ENCODE data around the gene DMD.
"Not testable (repeated sequence)": the region's sequence is repeated elsewhere in the genome, so short reads cannot be mapped to it uniquely, and the experiment has no call there.

DMD gene

DNA sequence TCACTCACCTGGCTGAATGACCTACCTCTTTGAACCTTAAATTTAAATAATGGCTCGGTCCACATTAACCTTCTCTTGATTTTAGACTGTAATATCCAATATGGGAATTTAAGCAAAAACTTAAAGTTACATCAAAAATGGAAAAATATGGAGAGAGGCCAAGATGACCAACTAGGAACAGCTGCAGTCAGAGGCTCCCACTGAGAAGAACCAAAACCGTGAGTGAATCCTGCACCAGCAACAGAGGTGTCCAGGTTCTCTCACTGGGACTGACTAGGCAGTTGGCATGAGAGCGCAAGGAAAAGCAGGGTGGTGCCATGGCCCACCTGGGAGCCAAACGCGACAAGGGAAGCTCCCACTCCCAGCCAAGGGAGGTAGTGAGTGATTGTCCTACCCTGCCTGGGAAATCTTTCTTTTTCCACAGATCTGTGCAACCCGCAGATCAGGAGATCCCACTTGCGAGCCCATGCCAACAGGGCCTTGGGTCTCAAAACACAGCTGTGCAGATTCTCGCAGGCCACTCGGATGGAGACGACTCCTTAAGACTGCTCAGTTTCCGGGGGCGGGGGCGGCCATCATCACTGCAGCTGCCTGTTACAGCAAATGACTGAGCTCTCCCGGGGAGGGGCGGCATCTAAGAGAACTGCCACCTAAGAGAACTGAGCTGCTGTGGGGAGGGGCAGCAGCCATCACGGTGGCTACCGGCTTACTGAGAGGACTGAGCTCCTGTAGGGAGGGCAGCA is 343.4 kb downstream of the DMD start:
- in situ Hi-C loops (cut with MboI; ENCODE audit: low sequenced_read_pairs) = no loop called here

DNA sequence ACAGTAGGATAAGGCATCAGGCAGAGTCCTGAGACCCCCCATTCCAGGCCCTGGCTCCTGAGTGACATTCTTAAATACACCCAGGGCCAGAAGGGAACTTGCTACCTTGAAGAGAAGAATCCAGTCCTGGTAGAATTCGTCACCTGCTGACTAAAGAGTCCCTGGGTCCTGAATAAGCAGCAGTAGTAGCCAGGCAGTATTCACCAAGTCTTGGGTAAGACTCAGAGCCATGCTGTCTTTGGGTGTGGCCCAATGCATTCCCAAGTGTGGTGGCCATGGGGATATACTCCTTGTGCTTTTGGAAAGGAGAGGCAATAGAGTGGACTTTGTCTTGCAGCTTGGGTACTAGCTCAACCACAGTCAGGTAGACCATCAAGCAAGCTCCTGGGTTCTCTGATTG is 359.1 kb downstream of the DMD start:
- in situ Hi-C loops (cut with MboI; ENCODE audit: low sequenced_read_pairs) = no loop called here

- in situ Hi-C loops (cut with MboI; ENCODE audit: low sequenced_read_pairs) = no loop called here
These were observed 359.8 kb downstream of the DMD start for GRCh38 chrX:32851556-32851955.

DNA sequence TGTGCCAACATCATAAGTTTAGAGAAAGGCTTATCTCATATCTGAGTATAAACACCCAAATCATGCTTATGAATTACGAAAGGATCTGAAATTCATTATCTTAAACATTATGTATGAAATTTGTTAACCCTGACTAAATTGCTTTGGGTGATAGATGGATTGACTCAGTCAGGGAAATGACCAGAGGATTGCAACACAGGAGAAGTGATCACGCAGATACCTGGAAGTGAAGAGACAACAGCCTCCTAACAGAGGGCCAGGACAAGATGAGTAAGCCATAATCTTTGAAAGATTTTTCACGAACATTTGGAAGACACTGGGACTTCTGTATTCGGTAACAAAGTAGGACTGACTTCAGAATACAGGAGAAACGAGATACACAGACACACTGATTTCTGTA is 363.4 kb downstream of the DMD start:
- in situ Hi-C loops (cut with MboI; ENCODE audit: low sequenced_read_pairs) = no loop called here

DNA sequence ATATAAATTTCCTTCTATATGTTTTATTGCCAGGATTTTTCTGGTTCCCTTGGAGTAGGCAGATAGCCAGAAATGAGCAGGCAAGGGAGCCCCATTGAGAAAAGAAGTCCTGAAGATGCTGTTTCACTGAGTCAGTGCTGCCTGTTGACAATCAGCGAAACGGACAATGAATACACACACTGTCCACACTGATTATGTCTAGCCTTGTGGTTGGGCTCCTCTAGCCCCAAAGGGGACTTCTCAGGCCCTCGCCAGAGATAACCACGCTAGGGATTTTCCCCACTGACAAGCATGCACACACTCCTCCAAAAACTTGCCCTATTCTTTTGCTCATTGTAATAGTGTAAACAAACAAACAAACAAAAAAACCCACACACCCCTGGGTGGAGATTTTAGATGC is 369.3 kb downstream of the DMD start:
- in situ Hi-C loops (cut with MboI; ENCODE audit: low sequenced_read_pairs) = no loop called here

DNA sequence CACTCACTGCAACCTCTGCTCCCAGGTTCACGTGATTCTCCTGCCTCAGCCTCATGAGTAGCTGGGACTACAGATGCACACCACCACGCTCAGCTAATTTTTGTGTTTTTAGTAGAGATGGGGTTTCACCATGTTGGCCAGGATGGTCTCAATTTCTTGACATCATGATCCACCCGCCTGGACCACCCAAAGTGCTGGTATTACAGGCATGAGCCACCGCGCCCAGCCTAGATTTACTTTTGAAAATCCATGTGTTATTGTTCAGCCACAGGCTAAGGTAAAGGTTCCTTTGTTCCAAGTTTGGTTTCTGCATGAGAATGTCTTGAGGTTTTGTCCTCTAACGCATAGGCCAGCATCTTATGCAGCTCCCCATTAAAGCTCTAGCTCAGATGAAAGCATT is 371.6 kb downstream of the DMD start:
- in situ Hi-C loops (cut with MboI; ENCODE audit: low sequenced_read_pairs) = no loop called here

GRCh38 chrX:32825009-32825408 is 386.3 kb downstream of the DMD start:
- in situ Hi-C loops (cut with MboI; ENCODE audit: low sequenced_read_pairs) = no loop called here

GRCh38 chrX:32804034-32804433 is 407.3 kb downstream of the DMD start:
- in situ Hi-C loops (cut with MboI; ENCODE audit: low sequenced_read_pairs) = no loop called here

GRCh38 chrX:32798990-32799389 is 412.4 kb downstream of the DMD start:
- in situ Hi-C loops (cut with MboI; ENCODE audit: low sequenced_read_pairs) = no loop called here

GRCh38 chrX:32788936-32789335 is 422.4 kb downstream of the DMD start:
- in situ Hi-C loops (cut with MboI; ENCODE audit: low sequenced_read_pairs) = no loop called here

GRCh38 chrX:32780109-32780508 is 431.2 kb downstream of the DMD start:
- in situ Hi-C loops (cut with MboI; ENCODE audit: low sequenced_read_pairs) = no loop called here

GRCh38 chrX:32778965-32779364 is 432.4 kb downstream of the DMD start:
- in situ Hi-C loops (cut with MboI; ENCODE audit: low sequenced_read_pairs) = no loop called here

- in situ Hi-C loops (cut with MboI; ENCODE audit: low sequenced_read_pairs) = no loop called here
These were observed 436.4 kb downstream of the DMD start for GRCh38 chrX:32774966-32775365.

DNA sequence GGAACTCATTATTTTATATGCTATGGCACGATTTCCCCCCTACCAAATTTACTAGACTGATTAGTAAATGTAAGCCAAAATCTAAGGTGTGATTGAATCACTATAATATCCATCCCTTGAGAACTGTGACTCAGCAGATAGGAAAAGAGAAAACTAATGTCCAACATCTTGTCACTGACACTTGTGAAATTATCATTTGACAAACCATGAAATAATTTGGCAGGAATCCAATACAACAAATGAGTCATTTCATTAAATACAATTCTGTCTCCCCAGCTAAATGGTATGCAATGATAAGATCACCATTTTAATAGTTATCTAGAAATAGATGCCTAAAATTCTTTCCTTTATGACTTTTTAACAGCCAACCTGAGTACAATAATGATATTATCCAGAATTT is 462.3 kb downstream of the DMD start:
- in situ Hi-C loops (cut with MboI; ENCODE audit: low sequenced_read_pairs) = no loop called here

GRCh38 chrX:32745323-32745722 is 466.0 kb downstream of the DMD start:
- in situ Hi-C loops (cut with MboI; ENCODE audit: low sequenced_read_pairs) = no loop called here

GRCh38 chrX:32744921-32745320 is 466.4 kb downstream of the DMD start:
- in situ Hi-C loops (cut with MboI; ENCODE audit: low sequenced_read_pairs) = no loop called here

- in situ Hi-C loops (cut with MboI; ENCODE audit: low sequenced_read_pairs) = no loop called here
These were observed 469.4 kb downstream of the DMD start for GRCh38 chrX:32741910-32742309.

GRCh38 chrX:32708542-32708941 is 502.8 kb downstream of the DMD start:
- in situ Hi-C loops (cut with MboI; ENCODE audit: low sequenced_read_pairs) = no loop called here

DNA sequence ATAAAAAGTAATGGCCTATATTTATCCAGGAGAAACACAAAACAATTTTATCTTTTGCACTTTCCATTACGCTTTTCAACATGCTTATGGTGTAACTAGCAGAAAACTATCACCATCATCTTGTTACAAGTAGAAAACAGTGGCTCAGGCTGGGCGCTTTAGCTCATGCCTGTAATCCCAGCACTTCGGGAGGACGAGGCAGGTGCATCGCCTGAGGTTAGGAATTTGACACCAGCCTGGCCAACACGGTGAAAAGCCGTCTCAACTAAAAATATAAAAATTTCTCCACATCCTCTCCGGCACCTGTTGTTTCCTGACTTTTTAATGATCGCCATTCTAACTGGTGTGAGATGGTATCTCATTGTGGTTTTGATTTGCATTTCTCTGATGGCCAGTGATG is 506.0 kb downstream of the DMD start:
- in situ Hi-C loops (cut with MboI; ENCODE audit: low sequenced_read_pairs) = not testable (repeated sequence)

- in situ Hi-C loops (cut with MboI; ENCODE audit: low sequenced_read_pairs) = no loop called here
These were observed 524.0 kb downstream of the DMD start for GRCh38 chrX:32687379-32687778.

DNA sequence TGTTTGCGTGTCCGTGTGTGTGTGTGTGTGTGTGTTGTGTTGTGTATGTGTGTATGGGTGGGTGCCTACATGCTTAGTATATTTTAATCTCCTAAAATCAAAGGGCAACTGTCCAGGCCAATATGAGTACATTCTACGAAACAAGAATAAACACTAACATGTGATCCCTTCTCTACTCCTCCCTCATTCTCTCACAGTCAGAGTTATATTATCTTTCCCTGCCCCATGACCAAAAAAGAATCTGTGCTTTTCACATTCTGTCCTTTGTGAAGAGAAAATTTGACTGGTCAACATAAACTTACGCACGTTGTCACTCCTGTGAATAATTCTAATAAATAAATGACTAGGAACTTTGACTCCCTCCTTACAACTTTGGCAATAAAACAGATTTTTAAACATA is 532.9 kb downstream of the DMD start:
- in situ Hi-C loops (cut with MboI; ENCODE audit: low sequenced_read_pairs) = no loop called here

DNA sequence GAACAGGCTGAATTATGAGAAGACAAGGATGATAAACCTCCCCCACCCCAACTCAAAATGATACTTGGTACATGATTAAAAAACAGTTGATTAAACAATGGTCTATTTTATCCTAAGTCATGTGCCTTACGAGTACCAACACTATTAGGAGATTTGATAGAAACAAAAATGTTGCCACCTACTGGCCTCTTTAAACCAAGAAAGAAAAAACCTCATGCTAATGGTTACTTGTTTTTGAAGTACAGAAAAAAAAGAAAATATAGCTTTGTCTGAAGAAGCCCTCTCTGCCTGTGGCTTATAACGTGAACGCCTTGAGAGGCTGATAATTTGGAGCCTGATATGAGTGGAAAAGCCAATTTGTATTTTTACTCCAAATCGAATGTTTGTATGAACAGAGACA is 538.2 kb downstream of the DMD start:
- in situ Hi-C loops (cut with MboI; ENCODE audit: low sequenced_read_pairs) = no loop called here

DNA sequence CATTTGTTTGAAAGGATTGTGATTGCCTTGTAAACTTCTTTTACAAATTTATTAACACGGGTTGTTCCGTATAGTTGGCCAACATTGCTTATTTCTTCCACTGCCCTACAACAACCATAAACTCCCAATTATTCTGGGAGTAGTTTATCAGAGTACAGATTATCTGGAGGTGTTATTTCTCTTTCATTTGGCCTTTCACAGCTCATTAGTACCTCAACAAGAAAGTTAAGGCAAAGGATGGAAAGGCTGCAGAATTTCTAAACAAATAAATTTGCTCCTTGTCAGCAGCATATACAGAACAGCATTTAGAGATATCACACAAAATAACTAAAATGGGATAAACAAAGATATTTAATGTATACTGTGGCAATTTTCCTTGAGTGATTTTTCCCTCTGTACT is 548.8 kb downstream of the DMD start:
- in situ Hi-C loops (cut with MboI; ENCODE audit: low sequenced_read_pairs) = no loop called here

Measured in hTERT RPE-1 (cell line).